ENCODE data around the gene PREX1. TPM values are rescaled to one million over a fixed set of nuclear protein-coding genes. Genes with fewer than 3 reads are reported as not detected.

Gene PREX1
- total RNA-seq, 1 donor from 2014 or later: 65.5 TPM

DNA sequence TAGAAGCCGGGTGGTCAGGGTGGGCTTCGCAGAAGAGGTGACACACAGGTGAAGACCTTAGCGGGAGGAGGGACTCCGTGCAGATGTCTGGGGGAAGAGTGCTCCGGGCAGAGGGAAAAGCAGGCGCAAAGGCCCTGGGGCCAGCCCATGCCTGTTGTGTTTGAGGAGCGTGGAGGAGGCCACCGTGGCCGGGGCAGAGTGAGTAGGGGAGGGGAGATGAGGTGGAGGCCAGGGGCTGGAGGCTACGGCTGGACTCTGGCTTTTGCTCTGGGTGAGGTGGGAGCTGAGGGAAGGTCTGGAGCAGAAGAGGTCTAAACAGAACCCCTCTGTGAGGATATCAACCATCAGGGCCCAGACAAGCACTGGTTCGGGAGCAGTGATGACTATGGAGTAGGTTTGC, 244.0 kb downstream of the PREX1 start:
- Mint-ChIP-seq H3K9me3 (no peaks in the 10 kb centered on the region), H3K4me1 (no peaks in the 10 kb centered on the region), H3K4me3 (no peak overlapping the region), H3K36me3 (ENCODE audit: low read depth) (no peaks in the 10 kb centered on the region), H3K27ac (no peak overlapping the region), H3K27me3 (peaks cover 12% of the 10 kb centered on the region)
- intact Hi-C loops (cut with micrococcal nuclease): no loop called here
- no peak for DNase-seq

GRCh38 chr20:48583171-48583570, 244.6 kb downstream of the PREX1 start:
- Mint-ChIP-seq H3K36me3 (ENCODE audit: low read depth) (no peaks in the 10 kb centered on the region), H3K4me1 (no peaks in the 10 kb centered on the region), H3K27ac (no peak overlapping the region), H3K27me3 (peaks cover 10% of the 10 kb centered on the region), H3K4me3 (no peak overlapping the region), H3K9me3 (no peaks in the 10 kb centered on the region)
- intact Hi-C loops (cut with micrococcal nuclease): no loop called here
- no peak for DNase-seq

- Mint-ChIP-seq H3K27me3 (peaks cover 10% of the 10 kb centered on the region), H3K4me3 (no peak overlapping the region), H3K36me3 (ENCODE audit: low read depth) (no peaks in the 10 kb centered on the region), H3K27ac (no peak overlapping the region), H3K4me1 (no peaks in the 10 kb centered on the region), H3K9me3 (no peaks in the 10 kb centered on the region)
- DNase-seq: no peak
- intact Hi-C loops (cut with micrococcal nuclease): no loop called here
These were observed 245.2 kb downstream of the PREX1 start for GRCh38 chr20:48582673-48582985.

DNA sequence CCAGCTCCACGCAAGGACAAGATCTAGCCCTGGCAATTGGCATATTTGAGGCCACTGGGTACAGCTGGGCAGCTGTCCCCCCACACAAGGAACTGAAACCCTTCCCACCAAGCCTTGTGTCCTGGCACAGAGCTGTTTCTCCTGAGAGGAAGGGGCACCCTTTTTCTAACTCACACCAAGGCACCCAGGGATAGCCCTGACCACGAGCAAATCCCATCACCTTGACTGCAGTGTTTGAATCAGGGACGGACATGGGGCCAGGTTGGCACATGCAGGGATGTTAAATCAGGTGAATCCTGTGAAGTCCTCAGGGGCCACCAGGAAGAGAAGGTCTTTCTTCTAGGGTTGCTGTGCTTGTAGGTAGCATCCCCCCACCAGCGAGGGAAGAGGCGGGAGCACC, 246.6 kb downstream of the PREX1 start:
- H3K27me3 Mint-ChIP-seq: peaks cover 10% of the 10 kb centered on the region
- no peak overlapping the region for H3K4me3 Mint-ChIP-seq
- H3K27ac Mint-ChIP-seq: no peak overlapping the region
- no peaks in the 10 kb centered on the region for H3K4me1 Mint-ChIP-seq
- no peak for DNase-seq
- H3K36me3 Mint-ChIP-seq (ENCODE audit: low read depth): no peaks in the 10 kb centered on the region
- no peaks in the 10 kb centered on the region for H3K9me3 Mint-ChIP-seq
- intact Hi-C loops (cut with micrococcal nuclease): no loop called here

DNA sequence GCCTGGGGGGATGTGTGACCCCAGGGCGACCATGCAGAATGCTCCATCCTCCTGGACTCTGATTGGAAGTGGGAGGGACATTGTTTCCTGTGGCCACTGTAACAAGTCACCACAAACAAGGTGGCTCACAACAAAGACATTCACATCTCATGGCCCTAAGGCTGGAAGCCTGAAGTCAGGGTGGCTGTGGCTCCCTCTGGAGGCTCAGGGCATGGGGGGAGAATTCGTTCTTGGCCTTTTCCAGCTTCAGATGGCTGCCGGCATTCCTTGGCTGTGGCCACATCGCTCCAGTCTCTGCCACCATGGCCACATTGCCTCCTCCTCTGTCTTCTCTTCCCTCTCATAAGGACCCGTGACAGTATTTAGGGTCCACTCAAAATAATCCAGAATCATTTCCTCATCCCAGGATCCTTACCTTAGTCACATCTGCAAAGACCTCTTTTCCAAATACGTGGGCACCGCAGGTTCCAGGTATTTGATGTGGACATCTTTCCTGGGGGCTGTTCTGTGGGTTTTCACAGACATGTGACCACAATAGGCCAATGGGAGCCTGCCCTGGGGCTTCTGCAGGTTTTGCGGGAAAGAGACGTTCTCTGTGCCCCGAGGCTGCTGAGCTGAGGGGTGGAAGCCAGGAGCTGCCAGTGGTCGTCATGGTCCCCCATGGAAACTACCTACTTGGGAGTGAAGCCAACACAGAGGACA, 249.3 kb downstream of the PREX1 start:
- H3K9me3 Mint-ChIP-seq: no peaks in the 10 kb centered on the region
- no peaks in the 10 kb centered on the region for H3K36me3 Mint-ChIP-seq (ENCODE audit: low read depth)
- H3K4me3 Mint-ChIP-seq: no peak overlapping the region
- H3K4me1 Mint-ChIP-seq: no peaks in the 10 kb centered on the region
- no peak for DNase-seq
- H3K27ac Mint-ChIP-seq: no peak overlapping the region
- intact Hi-C loops (cut with micrococcal nuclease): no loop called here
- peaks cover 10% of the 10 kb centered on the region for H3K27me3 Mint-ChIP-seq

DNA sequence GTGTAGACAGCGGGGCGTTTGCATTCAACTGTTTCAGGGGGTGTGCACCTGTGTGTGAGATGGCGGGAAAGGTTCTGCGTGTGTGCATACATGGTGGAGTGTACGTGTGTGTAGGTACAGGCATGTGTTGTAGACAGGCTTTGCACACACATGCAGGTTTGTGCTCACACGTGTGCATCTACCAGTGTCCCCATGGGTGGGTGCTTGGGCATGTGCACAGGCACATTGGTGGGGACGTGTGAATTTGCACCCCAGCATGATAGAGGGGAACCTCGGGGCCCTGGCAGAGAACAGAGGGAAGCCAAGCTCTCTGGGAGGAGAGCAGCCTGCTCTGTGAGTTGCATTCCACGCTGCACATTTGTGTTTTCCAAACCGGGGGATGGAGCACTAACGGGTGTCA, 250.2 kb downstream of the PREX1 start:
- no peak for DNase-seq
- Mint-ChIP-seq H3K4me3 (no peak overlapping the region), H3K27ac (no peak overlapping the region), H3K9me3 (no peaks in the 10 kb centered on the region), H3K27me3 (peaks cover 4% of the 10 kb centered on the region), H3K4me1 (no peaks in the 10 kb centered on the region), H3K36me3 (ENCODE audit: low read depth) (no peaks in the 10 kb centered on the region)
- intact Hi-C loops (cut with micrococcal nuclease): no loop called here

GRCh38 chr20:48574383-48574782, 253.4 kb downstream of the PREX1 start:
- Mint-ChIP-seq H3K9me3 (no peaks in the 10 kb centered on the region), H3K36me3 (ENCODE audit: low read depth) (no peaks in the 10 kb centered on the region), H3K27me3 (no peaks in the 10 kb centered on the region), H3K4me1 (no peaks in the 10 kb centered on the region), H3K27ac (no peak overlapping the region), H3K4me3 (no peak overlapping the region)
- DNase-seq: no peak
- intact Hi-C loops (cut with micrococcal nuclease): no loop called here

Other genes with a start within 250 kb of the PREX1 start
- gene ARFGEF2, start 93.7 kb upstream of the PREX1 start, total RNA-seq: 28.0 and 30.9 TPM in 2 replicates
- 135 and 136 TPM in 2 replicates for gene CSE1L, start 218.3 kb upstream of the PREX1 start, total RNA-seq

Measured in activated CD4-positive, alpha-beta T cell treated with anti-CD3 and anti-CD28 coated beads, Interleukin-2, amount 10 ng/mL, durations not matched to agents 24 days and 14 days (primary cell).